ENCODE results near the gene UBASH3A.

The UBASH3A gene

GRCh38 chr21:42471206-42471605, 67.5 kb downstream of the UBASH3A start:
- no peak for DNase-seq

DNA sequence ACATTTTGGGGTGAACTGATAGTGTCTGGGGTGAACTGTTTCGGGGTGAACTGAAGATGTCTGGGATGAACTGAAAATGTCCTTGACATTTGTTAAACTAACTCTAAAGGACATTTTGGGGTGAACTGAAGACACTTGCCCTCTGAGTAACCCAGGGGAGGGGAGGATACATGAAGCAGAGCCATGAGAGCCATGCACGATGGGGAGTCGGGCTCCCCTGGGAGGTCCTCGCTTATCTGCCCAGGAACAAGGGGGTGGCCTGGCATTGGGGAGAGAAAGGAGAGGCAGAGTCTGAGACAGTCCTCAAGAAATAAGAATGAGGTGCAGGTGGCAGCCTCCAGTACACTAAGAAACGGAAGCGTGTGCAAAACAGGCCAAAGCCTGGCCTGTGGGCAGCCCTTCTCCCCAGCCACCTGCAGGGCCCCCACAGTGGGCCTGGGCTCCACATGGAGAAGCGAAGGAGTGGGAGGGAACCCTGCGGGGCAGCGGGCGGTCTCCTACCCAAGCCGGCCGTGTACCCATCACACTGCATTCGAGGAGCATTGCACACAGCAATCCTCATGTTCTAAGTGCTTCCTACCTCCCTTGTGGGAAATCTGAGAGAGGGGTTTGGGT, 68.1 kb downstream of the UBASH3A start:
- no peak for DNase-seq

DNA sequence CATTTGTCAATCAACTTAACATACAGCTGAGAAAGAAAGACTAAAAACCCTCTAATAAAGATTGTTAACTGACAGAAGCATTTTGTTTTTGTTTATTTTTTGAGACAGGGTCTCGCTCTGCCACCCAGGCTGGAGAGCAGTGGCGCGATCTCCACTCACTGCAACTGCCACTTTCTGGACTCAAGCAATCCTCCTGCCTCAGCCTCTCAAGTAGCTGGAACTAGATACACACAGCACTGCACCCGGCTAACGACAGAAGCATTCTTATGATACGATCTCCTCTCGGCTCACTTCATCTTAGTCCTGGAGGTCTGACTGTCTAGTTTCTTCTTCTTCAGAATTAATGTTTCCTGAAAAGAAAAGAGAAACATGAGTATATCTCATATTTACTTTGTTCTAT, 68.8 kb downstream of the UBASH3A start:
- DNase-seq = no peak

DNA sequence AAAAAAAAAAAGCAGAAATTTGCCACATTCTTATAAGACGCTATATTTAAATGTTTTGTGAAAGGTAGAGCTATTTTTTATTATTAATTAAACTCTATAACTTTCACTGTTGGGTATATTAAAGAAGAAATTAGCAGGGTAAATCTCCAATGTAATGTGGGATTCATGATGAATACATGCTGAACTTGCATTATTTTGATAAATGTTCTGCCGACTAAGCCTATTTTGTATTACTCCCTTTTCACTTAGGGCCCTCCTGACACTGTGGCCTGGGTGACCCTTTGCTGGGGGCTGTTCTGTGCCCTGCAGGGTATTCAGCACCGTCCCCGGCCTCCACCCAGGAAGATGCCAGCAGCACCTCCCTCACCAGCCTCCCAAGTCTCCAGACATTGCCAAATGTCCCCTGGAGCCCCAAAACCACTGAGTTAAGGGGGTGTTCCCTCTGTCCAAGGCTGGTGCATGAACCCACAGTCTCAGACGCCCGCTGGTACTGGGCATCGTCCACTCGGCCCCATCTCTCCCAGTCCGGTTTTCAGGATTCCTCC, 69.9 kb downstream of the UBASH3A start:
- no peak for DNase-seq

- no peak for DNase-seq
These were observed 70.5 kb downstream of the UBASH3A start for GRCh38 chr21:42474043-42474831.

DNA sequence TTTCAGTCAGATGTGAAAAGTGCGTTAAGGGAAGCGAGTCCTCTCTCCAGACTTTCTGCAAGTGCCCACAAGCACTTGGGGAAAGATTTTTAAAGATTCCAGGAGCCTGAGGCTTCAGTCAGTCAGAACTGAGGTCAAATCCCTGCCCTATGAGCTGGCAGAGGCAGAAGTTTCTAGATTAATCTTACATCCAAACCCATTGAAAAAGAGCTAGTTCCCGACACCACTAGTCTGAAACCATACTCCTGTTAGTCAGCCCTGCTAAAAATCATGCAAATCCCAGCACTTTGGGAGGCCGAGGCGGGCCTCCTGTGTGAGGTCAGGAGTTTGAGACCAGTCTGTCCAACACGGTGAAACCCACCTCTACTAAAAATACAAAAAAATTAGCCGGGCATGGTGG, 71.3 kb downstream of the UBASH3A start:
- DNase-seq = no peak

DNA sequence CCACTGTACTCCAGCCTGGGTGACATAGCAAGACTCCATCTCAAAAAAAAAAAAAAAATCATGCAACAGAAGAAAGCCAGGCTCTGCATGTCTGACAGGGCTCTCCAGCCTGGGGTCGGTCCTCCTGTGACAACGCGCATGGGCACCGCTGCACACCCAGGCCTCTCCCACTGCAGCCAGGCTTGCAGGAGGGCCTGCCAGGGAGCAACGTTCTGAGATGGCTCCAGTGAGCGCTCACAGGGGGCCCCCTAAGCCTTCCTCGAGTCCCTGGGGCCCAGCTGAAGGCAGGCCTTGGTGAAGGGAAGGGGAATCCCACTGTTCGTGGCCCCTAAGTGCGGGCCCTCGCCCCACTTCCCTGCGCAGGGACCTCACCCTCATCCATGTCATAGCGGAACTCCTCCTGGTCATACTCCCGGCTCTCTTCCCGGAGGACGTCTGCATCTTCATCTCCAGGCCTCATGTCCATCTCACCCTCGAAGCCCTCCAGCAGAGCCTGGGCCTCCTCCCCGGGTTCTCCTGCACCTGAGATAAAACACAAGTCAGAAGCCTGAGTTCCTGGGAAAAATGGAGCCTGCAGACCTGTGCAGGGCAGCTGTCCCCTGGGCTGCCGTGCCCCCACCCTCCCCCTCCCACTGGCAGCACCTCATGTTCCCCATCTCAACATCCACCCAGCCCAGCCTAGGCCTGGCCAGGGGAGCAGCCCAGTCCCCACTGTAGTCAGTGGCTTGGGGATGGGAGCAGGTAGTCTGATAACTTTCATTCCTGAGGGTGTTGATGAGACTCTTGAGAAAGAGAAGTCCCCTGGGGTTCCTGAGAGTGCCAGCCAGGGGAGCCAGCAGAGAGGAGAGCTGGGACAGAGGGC, 72.1 kb downstream of the UBASH3A start:
- no peak for DNase-seq

DNA sequence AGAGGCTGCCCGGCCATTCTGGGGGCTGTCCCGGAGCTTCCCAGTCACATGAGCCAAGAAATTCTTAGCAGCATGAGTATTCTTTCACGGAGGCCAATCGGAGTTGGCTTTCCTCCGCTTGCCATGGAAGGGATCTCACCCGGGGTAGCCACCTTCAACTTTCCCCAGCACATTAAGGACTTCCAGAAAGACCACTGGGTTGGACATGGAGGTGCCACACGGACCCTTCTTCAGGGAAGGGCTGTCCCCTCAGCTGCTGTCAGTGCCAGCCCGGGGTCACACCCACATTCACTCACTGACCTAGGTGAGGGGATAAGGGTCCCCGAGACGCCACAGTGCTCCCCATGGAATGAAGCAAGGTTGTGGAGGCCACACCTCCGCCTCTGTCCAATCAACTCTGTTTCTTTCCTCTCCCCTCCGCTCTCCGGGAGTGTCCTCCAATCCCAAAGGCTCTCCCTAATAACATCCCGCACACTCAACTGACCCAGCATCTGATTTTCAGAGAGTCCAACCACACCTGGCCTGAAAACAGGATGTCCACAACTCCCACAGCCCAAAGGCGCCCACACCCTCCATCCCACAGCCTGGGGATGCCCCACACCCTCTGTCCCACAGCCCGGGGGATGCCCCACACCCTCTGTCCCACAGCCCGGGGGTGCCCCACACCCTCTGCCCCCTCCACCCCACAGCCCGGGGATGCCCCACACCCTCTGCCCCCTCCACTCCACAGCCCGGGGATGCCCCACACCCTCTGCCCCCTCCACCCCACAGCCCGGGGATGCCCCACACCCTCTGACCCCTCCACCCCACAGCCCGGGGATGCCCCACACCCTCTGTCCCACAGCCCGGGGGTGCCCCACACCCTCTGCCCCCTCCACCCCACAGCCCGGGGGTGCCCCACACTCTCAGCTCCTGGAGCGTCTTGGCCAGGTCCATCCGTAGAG, 73.0 kb downstream of the UBASH3A start:
- no peak for DNase-seq

DNA sequence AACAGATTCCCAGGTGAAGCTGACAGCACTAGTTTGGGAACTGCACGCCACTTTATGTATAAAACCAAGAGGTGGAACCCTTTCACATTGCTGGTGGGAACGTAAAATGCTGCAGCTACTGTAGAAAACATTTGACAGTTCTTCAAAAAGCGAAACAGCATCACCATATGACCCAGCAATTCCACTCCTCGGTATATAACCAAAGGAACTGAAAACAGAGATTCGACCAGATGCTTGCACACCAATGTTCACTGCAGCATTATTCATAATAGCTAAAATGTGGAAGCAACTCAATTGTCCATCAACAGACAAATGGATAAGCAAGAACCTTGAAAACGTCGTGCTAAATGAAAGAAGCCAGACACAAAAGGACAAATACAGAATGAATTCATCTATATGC, 74.8 kb downstream of the UBASH3A start:
- DNase-seq = no peak

DNA sequence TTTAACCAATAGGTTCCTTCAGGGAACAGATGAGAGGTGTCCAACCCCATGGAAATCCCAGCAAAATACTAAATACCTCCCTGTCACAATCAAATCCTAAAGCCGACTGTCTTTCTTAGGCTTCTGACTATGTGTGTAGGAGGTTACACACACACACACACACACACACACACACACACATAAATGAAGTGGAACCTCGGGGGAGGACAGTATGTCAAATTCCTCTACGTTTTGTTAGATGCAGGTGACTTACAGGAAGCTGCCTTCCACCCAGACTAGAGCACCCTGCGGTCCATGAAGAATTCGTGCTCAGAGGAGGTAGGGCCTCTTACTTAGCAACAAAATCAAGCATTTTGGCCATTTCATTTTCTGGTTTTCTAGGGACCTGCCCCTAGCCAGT, 75.9 kb downstream of the UBASH3A start:
- no peak for DNase-seq

DNA sequence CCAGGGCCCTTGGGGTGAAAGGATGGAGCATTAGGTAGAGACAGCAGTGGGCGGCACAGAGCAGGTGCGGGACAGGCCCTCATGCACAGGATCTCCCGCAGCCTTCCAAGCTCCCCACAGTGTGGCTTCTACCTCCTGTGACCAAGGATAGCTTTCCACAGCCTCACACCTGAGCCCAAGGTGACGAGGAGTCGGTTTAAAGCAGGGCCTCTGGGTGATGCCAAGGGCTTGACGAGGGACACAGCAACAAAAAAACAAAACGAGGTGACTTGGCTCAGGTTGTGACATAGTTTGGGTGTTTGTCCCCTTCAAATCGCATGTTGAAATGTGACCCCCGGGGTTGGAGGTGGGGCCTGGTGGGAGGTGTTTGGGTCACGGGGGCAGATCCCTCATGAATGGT, 77.0 kb downstream of the UBASH3A start:
- DNase-seq = no peak

GRCh38 chr21:42481169-42481568, 77.5 kb downstream of the UBASH3A start:
- DNase-seq = no peak

- no peak for DNase-seq
These were observed 81.3 kb downstream of the UBASH3A start for GRCh38 chr21:42484966-42485365.

- no peak for DNase-seq
These were observed 82.4 kb downstream of the UBASH3A start for GRCh38 chr21:42486072-42486471.

GRCh38 chr21:42486531-42486930, 82.8 kb downstream of the UBASH3A start:
- no peak for DNase-seq

GRCh38 chr21:42489006-42489563, 85.4 kb downstream of the UBASH3A start:
- DNase-seq = no peak

GRCh38 chr21:42489991-42490390, 86.3 kb downstream of the UBASH3A start:
- DNase-seq = no peak

- DNase-seq = no peak
These were observed 87.0 kb downstream of the UBASH3A start for GRCh38 chr21:42490720-42491119.

DNA sequence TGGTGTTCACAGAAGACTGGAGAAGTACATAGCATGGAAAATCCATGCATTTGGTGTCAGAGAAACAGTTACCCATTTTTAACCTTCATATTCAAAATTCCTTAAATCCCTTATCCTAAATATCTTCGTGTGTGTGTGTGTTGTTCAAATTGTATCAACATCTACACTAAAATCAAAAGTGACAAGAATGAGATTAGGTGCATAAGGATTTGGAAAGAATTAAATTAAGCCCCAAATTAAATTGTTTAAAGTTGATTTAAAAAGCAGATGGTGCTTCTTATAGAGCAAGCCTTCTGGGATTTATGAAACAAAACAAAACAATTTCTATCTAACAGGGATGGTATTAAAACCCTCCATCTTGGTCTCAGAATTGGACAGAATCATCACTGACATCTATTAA, 87.6 kb downstream of the UBASH3A start:
- DNase-seq = no peak

DNA sequence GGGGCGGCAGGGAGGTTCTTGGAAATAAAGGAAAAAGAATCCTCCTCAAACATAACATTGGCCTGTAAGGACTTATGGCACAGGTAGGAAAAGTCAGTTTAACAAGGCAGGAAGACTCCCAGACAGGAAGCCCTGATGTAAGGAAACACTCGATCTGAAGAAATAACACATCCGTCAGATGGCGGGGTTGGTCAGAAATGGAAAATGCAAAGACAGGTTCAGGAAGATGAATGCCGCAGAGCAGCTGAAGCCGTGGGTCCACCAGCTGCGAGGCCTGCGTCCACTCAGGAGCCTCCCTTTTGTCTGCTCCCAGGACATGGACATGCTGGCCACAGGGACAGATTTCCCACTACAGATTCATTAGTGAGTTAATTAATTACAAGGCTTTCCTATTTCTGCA, 88.5 kb downstream of the UBASH3A start:
- no peak for DNase-seq

GRCh38 chr21:42493109-42494060, 89.7 kb downstream of the UBASH3A start:
- DNase-seq = no peak
